GM18526 (cell line): ENCODE data around the gene GOLGA5.

Experiments
- POLR2A ChIP-seq: IDR thresholded peaks from 3 replicates; pipeline ENCODE4 v1.6.1; 2011; ENCODE audit not compliant: insufficient read length; ENCODE audit errors: extremely low read depth

The GOLGA5 gene

DNA sequence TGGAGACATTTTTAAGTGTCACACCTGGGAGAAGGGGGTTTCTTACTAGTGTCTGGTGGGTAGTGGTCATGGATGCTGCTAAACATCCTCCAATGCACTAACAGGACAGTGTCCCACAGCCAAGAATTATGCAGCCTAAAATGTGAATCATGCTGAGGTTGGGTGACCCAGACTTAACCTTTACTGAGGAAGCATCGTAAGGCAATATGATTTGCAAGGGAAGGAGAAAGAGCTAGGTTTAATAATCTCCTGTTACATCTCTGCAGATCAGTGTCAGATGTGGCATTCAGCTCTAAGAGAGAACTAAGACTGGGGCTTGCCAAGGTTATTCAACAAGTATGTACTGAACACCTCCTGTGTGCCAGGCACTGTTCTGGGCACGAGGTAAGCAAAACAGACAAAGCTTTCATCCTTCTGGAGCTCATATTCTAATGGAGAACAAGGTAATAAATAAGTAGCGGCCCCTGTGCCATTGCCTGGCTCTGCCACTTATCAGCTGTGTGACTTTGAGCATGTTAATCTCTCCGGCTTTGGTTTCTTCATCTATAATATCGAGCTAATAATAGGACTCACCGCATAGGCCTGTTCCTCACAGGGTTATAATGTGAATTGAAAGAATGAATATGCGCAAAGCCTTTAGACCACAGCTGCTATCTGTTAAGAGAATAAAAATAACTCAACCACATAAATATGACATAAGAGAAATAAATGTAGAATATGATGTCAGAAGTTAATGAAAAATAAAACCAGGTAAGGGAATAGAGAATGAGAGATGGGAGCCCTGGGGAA is 13.5 kb upstream of the GOLGA5 start:
- no peak for TF ChIP-seq POLR2A

DNA sequence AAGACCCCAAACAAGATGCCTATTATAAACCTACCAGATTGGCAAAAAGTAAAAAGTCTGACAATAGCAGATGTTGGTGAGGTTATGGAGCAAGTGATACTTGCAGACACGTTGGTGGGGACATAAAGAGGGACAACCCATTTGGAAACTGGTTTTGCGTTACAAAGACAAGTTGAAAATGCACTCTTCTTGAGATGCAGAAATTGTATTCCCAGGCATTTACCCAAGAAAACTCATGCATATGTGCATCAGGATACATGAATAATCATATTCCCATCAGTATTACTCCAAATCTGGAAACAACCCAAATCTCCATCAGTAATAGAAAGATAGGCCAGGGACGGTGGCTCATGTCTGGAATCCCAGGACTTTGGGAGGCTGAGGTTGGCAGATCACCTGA is 12.8 kb upstream of the GOLGA5 start:
- no peak for TF ChIP-seq POLR2A

DNA sequence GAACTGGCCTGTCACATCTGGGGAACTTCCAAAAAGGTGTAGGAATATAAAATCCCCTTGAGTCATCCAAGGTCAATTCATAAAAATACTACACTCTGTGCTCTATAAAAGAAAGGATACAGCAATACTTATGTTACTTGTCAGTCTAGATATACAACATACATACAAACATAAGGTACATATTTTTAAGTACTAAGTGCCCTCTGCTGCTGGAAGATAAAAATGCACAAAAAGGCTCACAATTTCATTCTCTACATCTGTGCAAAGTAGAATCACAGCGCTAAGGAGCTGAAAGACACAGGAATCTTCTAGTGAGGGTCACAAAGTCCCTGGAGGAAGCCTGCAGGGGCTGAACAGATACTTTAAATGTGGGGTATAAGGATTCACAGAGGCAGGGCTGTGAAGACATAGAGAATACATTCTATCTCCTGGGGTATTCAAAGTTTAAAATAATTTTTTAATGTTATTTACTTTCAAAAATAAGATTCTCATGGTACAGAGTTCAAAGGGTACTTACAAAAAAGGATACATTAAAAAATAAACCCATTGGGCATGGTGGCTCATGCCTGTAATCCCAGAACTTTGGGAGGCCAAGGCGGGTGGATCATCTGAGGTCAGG is 10.2 kb upstream of the GOLGA5 start:
- TF ChIP-seq POLR2A = no peak

DNA sequence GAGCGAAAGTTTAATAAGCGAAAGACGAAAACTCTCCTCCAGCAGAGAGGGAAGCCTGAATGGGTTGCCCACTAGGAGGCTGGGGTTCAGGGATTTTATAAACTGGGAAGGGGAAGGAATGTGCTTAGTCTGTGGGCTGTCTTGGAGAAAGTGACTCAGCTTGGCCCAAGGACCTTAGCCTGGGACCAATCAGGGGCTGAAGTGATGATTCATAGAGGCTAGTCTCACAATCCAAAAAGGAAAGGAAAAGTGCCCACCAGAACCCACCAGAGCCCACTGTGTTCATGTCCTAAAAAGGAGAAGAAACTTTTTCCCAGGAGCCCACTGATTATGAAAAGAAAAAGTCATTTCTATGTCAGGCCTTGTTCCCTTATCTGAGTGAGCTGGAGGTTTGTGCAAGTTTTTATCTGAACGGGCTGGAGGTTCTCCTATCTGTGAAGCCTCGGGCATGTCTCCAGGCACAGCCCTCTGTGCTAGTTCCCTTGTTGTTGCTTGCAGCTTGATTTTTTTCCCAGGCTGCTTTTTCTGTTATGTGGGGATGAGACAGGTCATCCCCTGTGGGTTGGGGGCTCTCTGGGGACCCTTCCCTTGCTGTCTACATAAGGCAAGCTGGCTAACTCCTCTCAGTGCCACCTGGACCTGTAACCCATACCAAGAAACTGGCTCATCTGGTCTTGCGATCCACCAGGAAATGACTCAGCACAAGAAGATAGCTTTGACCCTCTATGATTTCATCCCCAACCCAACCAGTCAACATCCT is 8.3 kb upstream of the GOLGA5 start:
- TF ChIP-seq POLR2A = no peak

DNA sequence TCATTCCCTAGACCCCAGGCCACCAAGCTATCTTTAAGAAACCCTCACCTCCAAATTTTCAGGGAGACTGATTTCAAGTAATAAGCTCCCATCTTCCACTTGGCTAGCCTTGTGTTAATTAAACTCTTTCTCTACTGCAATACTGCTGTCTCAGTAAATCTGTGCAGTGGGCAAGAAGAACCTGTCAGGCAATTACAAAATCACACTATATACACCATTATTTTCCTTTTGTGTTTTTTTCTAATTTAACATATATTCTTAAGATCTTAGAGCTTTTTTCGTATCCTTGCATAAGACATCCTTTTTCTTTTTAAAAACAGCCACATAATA is 7.7 kb upstream of the GOLGA5 start:
- TF ChIP-seq POLR2A = no peak

DNA sequence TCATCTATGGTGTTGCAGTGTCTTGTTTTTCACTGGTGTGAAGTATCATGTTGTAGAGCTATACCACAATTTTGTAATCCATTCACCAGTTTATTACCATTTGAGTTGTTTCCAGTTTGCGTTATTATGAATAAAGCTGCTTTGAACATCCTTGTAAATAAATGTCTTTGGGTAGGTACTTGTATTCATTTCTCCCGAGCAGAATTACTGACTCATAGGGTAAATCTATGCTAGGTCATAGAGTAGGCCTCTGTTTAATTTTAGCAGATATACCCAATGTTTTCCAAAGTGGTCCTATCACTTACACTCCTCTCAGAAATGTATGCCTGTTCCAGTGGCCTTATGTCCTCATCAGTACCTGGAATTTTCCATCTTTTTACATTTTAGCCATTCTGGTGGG is 6.6 kb upstream of the GOLGA5 start:
- no peak for TF ChIP-seq POLR2A

DNA sequence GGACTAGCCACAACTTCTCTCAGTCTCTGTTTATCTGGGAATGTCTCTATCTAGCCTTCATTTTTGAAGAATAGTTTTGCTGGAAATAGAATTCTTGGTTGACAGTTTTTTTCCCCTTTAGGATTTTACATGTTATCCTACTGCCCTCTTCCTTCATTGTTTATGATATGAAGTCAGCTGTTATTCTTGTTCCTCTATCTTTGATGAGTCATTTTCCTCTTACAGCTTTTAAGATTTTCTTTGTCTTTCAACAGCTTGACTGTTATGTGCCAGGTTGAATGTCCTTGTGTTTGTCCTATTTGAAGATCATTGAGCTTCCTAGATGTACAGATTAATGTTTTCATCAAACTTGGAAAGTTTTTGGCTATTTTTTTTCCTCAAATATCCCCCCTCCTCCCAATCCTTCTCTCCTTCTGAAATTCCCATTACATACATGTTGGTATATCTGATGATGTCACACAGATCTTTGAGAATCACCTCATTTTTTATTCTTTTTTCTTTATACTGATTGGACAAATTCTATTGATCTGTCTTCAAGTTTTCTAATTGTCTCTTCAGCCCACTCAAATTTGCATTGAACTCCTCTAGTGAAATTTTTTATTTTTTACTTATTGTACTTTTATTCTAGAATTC is 4.5 kb upstream of the GOLGA5 start:
- no peak for TF ChIP-seq POLR2A

DNA sequence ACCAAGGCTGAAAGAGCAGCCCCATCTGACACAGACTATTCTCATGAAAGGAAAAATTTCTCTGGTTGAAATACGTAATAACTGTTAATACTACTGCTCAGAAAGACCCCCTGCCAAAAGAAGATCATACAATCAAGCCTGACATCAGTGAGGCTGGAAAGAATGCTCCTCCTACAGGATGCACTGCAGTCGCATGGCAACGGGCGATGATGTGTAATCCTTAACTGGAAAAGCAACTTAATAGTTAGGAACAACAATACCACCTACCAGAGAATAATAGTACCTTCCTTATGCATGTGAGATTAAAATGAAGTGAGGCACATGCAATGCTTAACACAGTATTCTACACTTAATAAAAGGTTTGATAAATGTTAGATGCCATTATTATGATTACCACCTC is 1.2 kb upstream of the GOLGA5 start:
- no peak for TF ChIP-seq POLR2A

DNA sequence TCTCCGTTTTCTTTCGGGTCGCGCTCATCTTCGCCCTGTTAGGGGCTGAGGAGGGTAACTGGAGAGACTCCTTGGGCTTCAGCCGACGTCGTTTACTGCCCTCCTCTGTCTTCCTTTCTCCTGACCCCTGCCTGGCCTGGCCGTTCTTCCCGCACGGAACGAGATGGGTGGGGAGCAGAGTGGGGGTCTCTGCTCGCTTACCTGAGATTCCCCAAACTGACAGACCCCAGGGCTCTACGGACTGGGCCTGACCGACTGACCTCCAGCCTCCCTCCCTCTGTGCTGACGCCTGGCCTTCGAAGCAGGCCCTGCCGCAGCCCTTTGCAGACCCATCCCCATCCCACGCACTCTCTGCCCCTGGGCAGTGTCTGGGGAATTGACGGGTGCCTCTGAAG is 439 bp downstream of the GOLGA5 start:
- no peak for TF ChIP-seq POLR2A

DNA sequence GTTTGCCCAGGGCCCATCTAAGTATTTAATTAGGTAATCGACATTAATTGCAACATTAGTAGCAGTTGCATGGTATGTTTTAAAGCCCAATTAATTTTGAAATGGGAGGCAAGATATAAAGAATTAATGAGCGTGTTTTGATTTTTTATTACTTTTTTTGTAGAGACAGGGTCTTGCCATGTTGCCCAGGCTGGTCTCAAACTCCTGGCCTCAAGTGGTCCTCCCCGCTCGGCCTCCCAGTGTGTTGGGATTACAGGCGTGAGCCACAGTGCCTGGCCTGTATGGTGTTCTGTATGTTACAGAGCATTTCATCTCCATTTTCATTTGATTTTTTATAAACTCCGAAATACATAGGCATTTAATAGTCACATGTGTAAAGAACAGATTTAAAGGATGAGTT is 856 bp downstream of the GOLGA5 start:
- TF ChIP-seq POLR2A = no peak

DNA sequence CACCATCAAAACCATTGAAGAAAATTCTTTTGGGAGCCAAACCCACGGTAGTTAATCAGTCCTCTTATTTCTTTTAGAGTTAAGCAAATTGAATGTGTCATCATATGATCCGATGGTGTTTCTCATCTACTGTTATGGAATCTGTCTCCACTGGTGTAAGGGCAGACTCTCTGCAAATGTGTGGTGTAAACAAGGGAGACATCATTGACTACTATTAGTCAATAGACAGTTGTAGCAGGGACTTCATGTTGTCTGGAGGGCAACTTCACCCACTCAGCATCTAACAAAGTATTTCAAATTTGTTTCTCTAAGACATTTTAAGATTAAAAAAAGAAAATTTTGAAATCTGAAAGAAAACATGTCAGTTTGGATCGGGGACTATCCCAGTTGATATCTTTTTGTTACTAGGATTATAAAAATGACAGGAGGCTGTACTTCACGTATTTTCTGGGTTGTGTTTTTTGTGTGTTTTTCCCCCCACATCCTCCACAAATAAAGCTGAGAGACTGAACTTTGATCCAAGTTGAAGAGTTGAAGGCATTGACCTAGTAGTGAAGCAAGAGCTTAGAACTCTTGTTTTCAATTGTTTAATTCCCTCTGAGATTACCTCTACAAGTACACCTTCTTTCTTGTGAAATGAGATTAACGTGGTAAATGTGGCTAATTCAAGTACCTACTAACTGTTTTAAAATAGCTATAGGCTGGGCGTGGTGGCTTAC is 4.0 kb downstream of the GOLGA5 start:
- TF ChIP-seq POLR2A = no peak

DNA sequence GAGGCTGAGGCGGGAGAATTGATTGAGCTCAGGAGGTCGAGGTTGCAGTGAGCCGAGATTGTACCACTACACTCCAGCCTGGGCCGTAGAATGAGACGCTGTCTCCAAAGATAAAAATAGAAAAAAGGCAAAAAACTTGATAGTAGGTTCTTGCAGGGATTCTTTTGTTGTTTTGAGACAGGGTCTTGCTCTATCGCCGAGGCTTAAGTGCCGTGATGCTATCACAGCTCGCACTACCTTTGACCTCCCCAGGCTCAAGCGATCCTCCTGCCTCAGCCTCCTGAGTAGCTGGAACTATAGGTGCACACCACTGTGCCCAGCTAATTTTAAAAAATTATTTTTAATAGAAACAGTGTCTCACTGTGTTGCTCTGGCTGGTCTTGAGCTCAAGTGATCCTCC is 4.7 kb downstream of the GOLGA5 start:
- TF ChIP-seq POLR2A = no peak

DNA sequence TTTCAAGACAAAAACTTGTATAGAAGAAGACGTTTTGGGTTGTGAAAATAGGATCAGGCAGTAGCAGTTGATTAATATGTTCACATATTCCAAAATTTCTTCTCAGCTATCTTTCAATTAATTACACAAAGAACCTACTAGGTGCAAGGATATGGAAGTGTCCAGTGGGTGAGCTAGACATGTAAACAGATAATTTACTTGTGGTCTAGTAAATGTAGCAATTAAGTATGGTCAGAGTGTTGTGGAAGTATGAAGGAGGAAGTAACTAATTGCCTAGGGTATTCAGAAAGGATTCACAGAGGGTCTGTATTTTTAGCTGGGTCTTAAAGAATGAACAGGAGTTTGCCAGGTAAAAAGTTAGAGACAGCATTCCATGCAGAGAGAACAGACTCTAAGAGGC is 5.9 kb downstream of the GOLGA5 start:
- TF ChIP-seq POLR2A = no peak

DNA sequence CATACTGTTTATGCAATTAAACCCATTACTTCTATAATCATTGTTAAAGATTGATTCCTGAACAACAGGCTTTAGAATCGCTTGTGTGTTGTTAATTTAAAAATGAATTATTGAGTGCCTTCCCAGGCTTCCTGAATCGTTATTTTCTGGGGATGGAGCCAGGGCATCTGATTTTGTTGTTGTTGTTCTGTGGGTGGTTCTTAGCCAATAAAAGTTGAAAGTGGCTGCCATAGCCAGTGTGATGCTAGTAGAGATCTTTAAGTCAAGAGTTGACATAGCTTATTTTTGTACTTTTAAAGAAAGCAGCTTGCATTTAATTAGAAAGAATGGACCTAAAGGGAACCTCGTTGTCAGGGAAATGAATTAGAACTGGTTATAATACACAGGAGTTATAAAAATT is 6.4 kb downstream of the GOLGA5 start:
- TF ChIP-seq POLR2A = no peak

DNA sequence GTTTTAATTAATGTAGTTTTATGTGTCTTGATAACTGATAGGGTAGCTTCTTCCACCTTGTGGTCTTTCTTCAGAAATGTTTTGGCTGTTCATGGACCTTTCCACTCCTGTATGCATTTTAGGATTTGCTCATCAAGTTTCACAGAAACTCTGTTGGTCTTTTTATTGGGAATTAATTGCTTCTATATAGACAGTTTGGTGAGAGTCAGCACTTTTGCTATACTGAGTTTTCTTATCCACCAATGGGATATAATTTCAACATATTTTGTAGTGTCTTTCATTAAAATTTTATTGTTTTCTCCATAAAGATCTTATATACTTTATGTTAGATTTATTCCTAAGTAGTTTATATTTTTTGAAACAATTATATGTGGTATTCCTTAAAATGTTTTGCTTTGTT is 7.8 kb downstream of the GOLGA5 start:
- no peak for TF ChIP-seq POLR2A
